CD4-positive, alpha-beta T cell treated with Interleukin-15 for 1 hour (primary cell): ENCODE data around the gene WDFY2.
"Not testable (repeated sequence)": the region's sequence is repeated elsewhere in the genome, so short reads cannot be mapped to it uniquely, and the experiment has no call there.

Experiments
- DNase-seq: peaks from one replicate; pipeline ENCODE4 v3.0.0-alpha.2; 2020

The WDFY2 gene

GRCh38 chr13:51673165-51673564 is 88.9 kb downstream of the WDFY2 start:
- DNase-seq, result no peak

DNA sequence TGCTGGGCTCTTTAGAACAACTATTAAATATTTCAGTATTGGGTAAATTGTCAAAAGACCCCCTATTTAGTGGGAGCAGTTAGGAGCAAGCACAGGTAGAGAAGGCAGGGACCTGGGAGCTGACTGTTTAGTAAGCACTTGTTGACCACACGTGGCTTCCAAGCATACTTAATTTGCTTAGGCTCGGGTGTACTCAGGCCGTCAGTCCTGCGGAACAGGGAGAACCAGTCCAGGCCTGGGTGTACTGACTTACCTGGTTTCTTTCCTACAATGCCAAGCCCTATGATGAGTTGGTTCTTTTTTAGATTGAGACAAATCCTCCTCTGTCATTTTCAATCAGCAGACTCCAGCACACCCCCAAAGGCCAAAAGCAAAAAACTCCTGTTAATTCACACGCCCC is 90.0 kb downstream of the WDFY2 start:
- DNase-seq, result no peak

GRCh38 chr13:51675385-51675784 is 91.1 kb downstream of the WDFY2 start:
- DNase-seq, result no peak

- no peak for DNase-seq
Observed at GRCh38 chr13:51675877-51676276, 91.6 kb downstream of the WDFY2 start.

DNA sequence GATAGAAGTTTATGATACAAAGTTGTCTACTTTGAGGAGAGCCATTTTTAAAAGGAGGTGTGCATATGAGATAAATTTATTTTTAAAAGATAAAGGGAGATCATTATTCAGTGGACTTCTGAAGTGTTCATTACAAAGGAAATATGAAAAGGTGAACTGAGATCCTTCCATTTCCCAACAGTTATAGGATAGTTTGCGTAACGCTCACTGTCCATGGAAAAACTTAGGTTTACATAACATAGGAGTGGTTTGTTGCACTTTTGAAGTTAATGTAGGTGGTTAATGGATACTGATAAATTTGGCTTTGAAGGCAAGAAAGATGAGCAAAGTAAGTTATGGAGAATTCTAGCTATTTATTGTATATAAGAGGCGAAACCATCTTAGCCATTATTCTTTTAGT is 92.5 kb downstream of the WDFY2 start:
- DNase-seq, result no peak

DNA sequence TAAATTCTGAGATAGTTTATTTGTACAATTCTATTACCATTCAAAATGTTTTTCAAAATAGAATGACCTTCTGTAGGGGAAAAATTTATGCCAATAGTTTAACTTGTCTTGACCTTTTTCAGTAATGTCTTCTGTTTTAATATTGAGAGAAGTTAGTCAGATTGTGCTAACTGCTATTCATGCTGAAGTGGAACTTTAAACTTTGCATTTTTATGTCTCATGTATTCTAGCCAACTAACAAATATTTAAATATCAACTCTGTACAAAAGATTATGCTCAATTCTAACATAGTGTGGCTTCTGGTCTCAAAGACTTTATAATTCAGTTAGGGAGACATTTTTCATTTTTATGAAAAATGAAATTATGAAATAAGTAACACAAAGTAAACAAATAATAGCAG is 94.2 kb downstream of the WDFY2 start:
- no peak for DNase-seq

- DNase-seq, result no peak
Observed at GRCh38 chr13:51679616-51680015, 95.4 kb downstream of the WDFY2 start.

DNA sequence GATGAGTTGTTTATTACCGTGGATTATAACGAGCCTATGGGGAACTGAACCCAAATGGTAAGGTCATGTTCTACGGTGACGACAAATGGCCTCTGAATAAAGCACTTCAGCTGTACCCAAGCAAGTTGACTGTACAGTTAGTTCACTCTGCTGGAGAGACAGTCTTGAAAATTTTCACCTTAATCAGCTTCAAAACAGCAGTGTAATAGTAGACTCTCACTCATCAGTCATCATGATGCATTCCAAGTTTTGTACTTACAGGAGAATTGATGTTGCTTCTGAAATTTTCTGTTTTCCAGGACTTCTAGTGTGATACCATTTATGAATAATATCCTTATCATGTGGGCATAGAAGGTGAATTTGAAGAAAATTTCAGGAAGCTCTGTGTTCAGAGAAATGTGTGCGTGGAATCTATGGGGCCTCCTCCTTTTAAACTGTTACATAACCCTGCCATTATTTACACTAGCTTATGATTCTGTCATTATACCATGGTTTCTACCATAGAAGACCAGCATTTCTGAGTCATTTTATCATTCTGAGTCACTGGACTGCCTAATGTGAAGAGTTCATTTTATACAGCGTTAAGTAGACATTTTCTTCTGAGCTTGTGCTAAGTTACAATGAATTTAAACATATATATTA is 96.9 kb downstream of the WDFY2 start:
- DNase-seq, result no peak

DNA sequence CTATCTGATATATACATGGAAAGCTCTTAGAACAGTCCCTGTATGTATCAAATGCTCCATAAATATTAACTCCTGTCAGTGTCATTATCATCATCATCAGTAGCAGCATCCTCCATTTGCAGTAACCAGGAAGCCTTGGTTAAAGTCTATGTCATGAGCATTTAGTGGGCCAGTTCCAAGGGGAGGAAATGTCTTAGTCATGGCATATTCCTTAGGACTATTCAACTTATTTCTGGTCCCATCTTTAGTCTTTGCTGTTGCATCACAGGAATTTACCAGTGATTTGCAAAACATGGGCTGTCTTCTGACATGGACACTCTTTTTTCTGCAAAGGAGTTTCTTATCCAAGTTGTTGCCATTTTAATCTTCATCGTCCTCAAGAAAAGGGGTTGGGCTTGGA is 98.4 kb downstream of the WDFY2 start:
- DNase-seq, result no peak

GRCh38 chr13:51683597-51683996 is 99.3 kb downstream of the WDFY2 start:
- DNase-seq, result no peak

DNA sequence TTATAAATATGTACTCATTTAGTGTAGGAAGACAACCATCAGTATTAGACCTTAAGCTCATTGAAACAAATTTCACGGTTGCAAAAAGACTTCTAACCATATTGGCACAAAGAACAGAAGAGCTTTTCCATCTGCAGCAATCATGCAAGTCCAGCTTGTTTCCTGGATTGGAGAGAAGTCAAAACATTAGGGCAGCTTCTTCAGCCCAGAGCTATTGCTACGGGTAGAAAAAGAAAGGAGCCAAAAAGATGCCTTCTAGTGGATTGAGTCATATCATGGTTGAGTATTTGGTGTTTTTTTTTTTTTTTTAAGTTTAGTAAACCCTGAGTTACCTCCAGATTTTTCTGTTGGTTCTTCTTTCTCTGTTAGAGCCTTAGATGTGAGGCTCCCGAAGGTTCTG is 99.8 kb downstream of the WDFY2 start:
- no peak for DNase-seq

- no peak for DNase-seq
Observed at GRCh38 chr13:51687947-51688714, 103.9 kb downstream of the WDFY2 start.

DNA sequence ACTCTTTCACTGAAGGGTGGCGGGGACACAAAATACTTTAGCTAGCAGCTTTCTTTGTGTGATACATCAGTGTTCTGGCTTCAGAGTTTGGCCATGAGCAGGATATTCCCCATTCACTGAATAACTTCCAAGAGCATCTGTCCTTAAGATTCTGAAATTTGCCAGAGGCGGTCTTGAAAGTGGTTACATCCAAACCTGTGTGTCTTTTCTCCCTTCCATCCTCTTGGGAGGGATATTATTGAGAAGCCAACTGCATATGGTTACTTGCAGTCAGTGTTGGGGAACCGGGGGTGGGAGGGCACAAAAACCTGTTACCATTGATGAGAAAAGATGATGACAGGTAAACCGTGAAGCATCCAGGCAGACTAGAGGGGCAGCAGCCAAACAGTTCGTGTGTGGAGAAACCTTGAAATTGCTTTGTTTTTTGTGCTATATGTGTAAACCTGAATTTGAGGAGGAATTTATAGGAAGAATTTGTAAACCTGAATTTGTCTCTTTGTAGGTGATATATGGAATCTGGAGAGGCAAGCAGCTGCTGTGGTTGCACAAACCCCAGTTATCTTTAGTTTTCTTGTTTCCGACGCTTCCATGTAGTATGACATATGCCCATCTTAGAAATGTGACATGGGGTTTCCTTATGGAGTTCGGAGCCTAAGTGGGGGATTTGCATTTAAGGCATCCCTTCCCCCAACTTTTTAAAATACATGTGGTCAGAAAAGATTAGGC is 104.8 kb downstream of the WDFY2 start:
- DNase-seq, result no peak

DNA sequence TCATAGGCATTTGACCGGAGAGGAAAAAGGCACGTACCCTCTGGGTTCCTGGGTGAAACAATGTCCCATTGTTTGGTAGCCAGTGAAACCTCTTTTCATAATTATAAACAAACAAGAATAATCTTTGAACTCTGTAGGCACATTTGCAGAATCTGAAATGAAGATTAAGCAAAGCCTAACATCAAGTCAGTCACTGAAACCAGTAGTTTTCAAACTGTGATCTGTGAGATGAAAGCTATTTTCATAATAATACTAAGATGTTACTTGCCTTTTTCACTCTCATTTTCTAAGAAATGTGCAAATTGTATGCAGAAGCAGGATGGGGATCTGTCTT is 105.4 kb downstream of the WDFY2 start:
- DNase-seq, result no peak

- DNase-seq, result not testable (repeated sequence)
Observed at GRCh38 chr13:51695677-51696076, 111.4 kb downstream of the WDFY2 start.

DNA sequence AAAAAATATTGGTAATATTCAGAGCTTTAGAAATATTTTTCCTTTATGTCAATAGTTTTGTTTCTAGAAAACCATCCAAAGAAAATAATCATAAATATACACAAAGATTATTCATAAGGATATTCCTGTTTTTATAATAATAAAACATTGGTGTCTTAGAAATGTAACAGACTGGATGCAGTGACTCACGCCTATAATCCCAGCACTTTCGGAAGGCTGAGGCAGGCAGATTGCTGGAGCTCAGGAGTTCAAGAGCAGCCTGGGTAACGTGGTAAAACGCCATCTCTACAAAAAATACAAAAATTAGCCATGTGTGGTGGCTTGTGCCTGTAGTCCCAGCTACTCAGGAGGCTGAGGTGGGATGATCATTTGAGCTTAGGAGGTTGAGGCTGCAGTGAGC is 112.9 kb downstream of the WDFY2 start:
- DNase-seq, result no peak

DNA sequence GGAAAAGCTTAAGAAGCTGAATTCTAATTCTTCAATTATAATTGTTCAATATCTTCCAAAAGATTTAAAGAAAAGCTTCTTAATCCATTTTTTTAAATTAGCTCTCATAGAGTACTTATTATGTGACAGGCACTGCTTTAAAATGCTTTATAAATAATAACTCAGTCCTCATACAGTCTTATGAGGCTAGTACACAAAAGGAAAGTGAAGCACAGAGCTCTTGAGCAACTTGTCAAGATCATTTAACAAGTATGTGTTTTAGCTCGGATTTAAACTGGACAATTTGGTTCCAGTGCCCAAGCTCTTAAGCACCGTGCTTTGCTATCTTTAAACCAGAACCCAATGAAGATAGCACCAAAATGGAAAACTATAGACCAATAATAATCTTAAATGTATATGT is 113.6 kb downstream of the WDFY2 start:
- no peak for DNase-seq

DNA sequence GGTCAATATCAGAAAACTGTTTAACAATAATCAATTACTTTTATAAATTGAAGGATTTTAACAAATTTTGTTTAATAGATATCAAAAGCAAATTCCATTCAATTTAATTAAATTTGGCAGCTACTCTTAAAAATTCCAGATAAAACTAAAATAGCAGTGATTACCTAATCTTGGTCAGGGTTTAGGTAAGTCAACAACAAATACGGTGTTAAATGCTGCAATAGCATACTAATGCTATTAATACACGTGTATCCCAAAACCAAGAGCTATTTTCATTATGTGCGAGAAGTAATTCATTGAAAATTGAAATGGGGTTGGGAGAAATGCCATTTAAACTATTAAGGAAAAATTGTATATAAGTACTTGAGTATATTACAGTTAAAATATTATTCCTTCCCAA is 114.1 kb downstream of the WDFY2 start:
- no peak for DNase-seq

- no peak for DNase-seq
Observed at GRCh38 chr13:51704399-51705313, 120.4 kb downstream of the WDFY2 start.

GRCh38 chr13:51707461-51707860 is 123.2 kb downstream of the WDFY2 start:
- DNase-seq, result no peak

DNA sequence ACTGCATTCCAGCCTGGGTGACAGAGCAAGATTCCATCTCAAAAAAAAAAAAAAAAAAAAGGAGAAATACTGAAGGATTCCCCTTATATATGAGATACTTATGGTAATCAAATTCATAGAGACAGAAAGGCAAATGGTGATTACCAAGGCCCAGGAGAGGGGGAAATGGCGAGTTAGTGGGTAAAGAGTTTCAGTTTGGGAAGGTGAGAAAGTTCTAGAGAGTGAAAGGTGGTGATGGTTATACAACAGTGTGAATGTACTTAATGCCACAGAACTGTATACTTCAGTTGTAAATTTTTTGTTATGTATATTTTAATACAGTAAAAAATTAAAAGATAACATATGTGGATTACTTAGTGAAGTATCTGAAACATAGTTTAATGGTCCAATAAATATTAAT is 129.5 kb downstream of the WDFY2 start:
- DNase-seq, result no peak

DNA sequence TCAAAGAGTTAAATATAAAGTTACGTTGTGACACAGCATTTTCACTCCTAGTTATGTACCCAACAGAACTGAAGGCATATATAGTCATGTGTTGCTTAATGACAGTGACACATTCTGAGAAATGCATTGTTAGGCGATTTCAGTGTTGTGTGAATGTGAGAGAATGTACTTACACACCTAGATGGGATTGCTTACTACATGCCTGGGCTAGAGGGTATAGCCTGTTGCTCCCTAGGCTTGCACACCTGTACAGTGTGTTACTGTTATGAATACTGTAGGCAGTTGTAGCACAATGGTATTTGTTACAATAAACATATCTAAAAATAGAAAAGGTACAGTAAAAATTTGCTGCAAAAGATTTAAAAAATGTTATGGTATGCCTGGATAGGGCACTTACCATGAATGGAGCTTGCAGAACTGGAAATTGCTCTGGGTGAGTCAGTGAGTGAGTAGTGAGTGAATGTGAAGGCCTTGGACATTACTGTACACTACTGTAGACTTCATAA is 130.5 kb downstream of the WDFY2 start:
- no peak for DNase-seq

DNA sequence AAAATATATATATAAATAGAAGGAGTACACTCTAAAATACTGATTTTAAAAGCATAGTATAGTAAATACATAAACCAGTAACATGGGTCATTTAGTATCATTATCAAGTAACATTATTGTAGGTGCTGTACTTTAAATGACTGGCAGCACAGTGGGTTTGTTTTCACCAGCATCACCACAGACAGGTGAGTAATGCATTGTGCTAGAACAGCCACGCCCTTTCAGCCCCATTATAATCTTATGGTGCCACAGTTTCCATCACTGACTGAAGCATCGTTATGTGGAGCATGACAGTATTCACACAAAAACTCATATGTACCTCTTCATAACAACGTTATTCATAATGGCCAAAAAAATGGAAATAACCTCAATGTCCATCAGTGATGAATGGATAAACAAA is 131.4 kb downstream of the WDFY2 start:
- no peak for DNase-seq
